WTC11 (cell line): ENCODE data around the gene WNT9B. TPM values are rescaled to one million over a fixed set of nuclear protein-coding genes. Genes with fewer than 3 reads are reported as not detected.

Source experiments
- ATAC-seq: fragments of 200-7000 bp; cut with Tn5 transposase; 2 replicates; pipeline ENCODE4 v1.10.0; 2021; ENCODE audit warnings: mild to moderate bottlenecking, moderate library complexity
- CTCF ChIA-PET: fragments of 300-600 bp; sonication (Branson Sonifier 250); formaldehyde crosslinking; loops from one replicate; lab custom pipeline; 2021; ENCODE audit warnings: antibody characterized with exemption; lab: Charles Lee
- POLR2A ChIA-PET: fragments of 350-600 bp; sonication (Branson Sonifier 250); formaldehyde crosslinking; loops from one replicate; lab custom pipeline; 2021; ENCODE audit warnings: antibody characterized with exemption; lab: Charles Lee
- DNase-seq: peaks from one replicate; pipeline ENCODE4 v3.0.0; 2021; ENCODE audit warnings: low spot score
- H3K27ac Mint-ChIP-seq: 2 replicates; pipeline ENCODE4 v1.8.0; 2021; ENCODE audit warnings: mixed read lengths
- H3K27me3 Mint-ChIP-seq: 2 replicates; pipeline ENCODE4 v1.8.0; 2021; ENCODE audit warnings: low read depth, mild to moderate bottlenecking, moderate library complexity, mixed read lengths
- H3K36me3 Mint-ChIP-seq: 2 replicates; pipeline ENCODE4 v1.8.0; 2021; ENCODE audit warnings: mixed read lengths
- H3K4me1 Mint-ChIP-seq: 2 replicates; pipeline ENCODE4 v1.8.0; 2022; ENCODE audit warnings: mixed read lengths
- H3K4me3 Mint-ChIP-seq: 2 replicates; pipeline ENCODE4 v1.8.0; 2021; ENCODE audit warnings: mild to moderate bottlenecking, moderate library complexity, mixed read lengths
- H3K9me3 Mint-ChIP-seq: 2 replicates; pipeline ENCODE4 v1.8.0; 2021; ENCODE audit warnings: mixed read lengths
- CREB1 ChIP-seq: sonication (generic); formaldehyde crosslinking; IDR thresholded peaks from 2 replicates; pipeline ENCODE4 v1.8.0; 2023; ENCODE audit warnings: mild to moderate bottlenecking, missing genetic modification reagents
- ELF4 ChIP-seq: sonication (generic); formaldehyde crosslinking; IDR thresholded peaks from 2 replicates; pipeline ENCODE4 v1.8.1; 2022; ENCODE audit warnings: low read depth, mild to moderate bottlenecking, moderate library complexity, missing genetic modification reagents
- FOXK1 ChIP-seq: sonication (generic); formaldehyde crosslinking; IDR thresholded peaks from 2 replicates; pipeline ENCODE4 v1.8.0; 2022; ENCODE audit warnings: mild to moderate bottlenecking, moderate library complexity, missing genetic modification reagents
- GABPB1 ChIP-seq: sonication (generic); formaldehyde crosslinking; IDR thresholded peaks from 2 replicates; pipeline ENCODE4 v1.8.1; 2023; ENCODE audit warnings: mild to moderate bottlenecking, missing genetic modification reagents
- GTF2I ChIP-seq: fragments of 250-450 bp; sonication (Bioruptor Pico); conservative IDR thresholded peaks from 2 replicates; pipeline ENCODE4 v1.4.0; 2021; ENCODE audit warnings: mild to moderate bottlenecking
- MAX ChIP-seq: sonication (generic); formaldehyde crosslinking; IDR thresholded peaks from 2 replicates; pipeline ENCODE4 v1.8.0; 2022; ENCODE audit warnings: mild to moderate bottlenecking, missing genetic modification reagents
- MXD4 ChIP-seq: fragments of 250-450 bp; sonication (Bioruptor Pico); IDR thresholded peaks from 2 replicates; pipeline ENCODE4 v1.8.0; 2021; ENCODE audit warnings: mild to moderate bottlenecking, moderate library complexity, borderline replicate concordance
- MYBL2 ChIP-seq: sonication (generic); formaldehyde crosslinking; IDR thresholded peaks from 2 replicates; pipeline ENCODE4 v1.8.1; 2023; ENCODE audit warnings: mild to moderate bottlenecking, moderate library complexity, missing genetic modification reagents
- NFYB ChIP-seq: sonication (generic); formaldehyde crosslinking; conservative IDR thresholded peaks from 2 replicates; pipeline ENCODE4 v1.8.0; 2022; ENCODE audit warnings: low read depth, missing genetic modification reagents
- PRDM15 ChIP-seq: sonication (generic); formaldehyde crosslinking; IDR thresholded peaks from 2 replicates; pipeline ENCODE4 v1.8.0; 2022; ENCODE audit warnings: missing genetic modification reagents
- TEAD4 ChIP-seq: sonication (generic); formaldehyde crosslinking; IDR thresholded peaks from 2 replicates; pipeline ENCODE4 v1.8.0; 2022; ENCODE audit warnings: mild to moderate bottlenecking, missing genetic modification reagents
- TP53 ChIP-seq: sonication (generic); formaldehyde crosslinking; IDR thresholded peaks from 2 replicates; pipeline ENCODE4 v1.8.1; 2023; ENCODE audit warnings: mild to moderate bottlenecking, missing genetic modification reagents
- ZNF396 ChIP-seq: fragments of 250-450 bp; sonication (Bioruptor Pico); IDR thresholded peaks from 2 replicates; pipeline ENCODE4 v1.8.0; 2021; ENCODE audit warnings: mild to moderate bottlenecking, moderate library complexity, borderline replicate concordance
- ZNF425 ChIP-seq: fragments of 250-450 bp; sonication (Bioruptor Pico); conservative IDR thresholded peaks from 2 replicates; pipeline ENCODE4 v1.9.0; 2021; ENCODE audit warnings: mild to moderate bottlenecking
- total RNA-seq: library from RNA; stranded (reverse); gene quantifications from 3 replicates; pipeline ENCODE4 v1.2.3, GENCODE V29; 2021
- TF ChIP-seq, protein P1 (sequence below): sonication (generic); formaldehyde crosslinking; IDR thresholded peaks from 2 replicates; pipeline ENCODE4 v1.8.0; 2023; ENCODE audit warnings: mild to moderate bottlenecking, missing genetic modification reagents
- TF ChIP-seq, protein P2 (sequence below): sonication (generic); formaldehyde crosslinking; IDR thresholded peaks from 2 replicates; pipeline ENCODE4 v1.8.0; 2023; ENCODE audit warnings: missing genetic modification reagents, mild to moderate bottlenecking, borderline replicate concordance

The WNT9B gene
- total RNA-seq, 1 experiment from 2014 or later, result 0.87 TPM

GRCh38 chr17:46809110-46809571 lies 42.2 kb upstream of the WNT9B start:
- Mint-ChIP-seq H3K9me3 (peaks cover 7% of the 10 kb centered on the region), H3K27ac (no peak overlapping the region), H3K4me3 (no peak overlapping the region), H3K4me1 (peaks cover 50% of the 10 kb centered on the region), H3K36me3 (peaks cover 11% of the 10 kb centered on the region), H3K27me3 (no peaks in the 10 kb centered on the region; the same call in 1 of the 2 replicates)
- POLR2A ChIA-PET, result no interaction called here
- ATAC-seq (peak; percentile 88), DNase-seq (peak; percentile 55)
- TF ChIP-seq ZNF425 (CRISPR knock-in tag) (no peak), GTF2I (CRISPR knock-in tag) (peak; percentile 83), NFYB (CRISPR knock-in tag) (peak; percentile 51)
- CTCF ChIA-PET, result interaction anchor here (0.5 to 1.8 kb wide), 4 partner anchors 12 to 192 kb away, joined by 4 to 10 read pairs (median 6); no protein-coding TSS in a partner anchor

DNA sequence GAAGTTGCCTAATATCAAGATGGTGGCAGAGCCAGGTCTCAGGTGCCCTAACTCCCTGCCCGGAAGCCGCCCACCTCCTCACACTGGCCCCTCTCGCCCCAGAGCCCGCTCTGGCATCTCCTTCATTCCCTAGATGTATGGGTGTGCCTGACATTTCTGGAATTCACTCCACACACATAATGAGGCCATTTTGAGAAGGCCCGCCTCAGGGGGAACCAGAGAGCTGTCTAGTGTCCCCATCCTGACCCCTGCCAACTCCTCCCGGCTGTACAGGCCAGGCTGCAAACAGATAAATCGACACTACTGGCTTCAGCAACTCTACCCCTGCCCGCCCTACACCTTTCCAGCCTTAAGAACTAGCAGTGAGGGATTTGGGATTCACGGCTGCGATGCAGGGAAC lies 40.5 kb upstream of the WNT9B start:
- ChIA-PET CTCF (no interaction called here), POLR2A (no interaction called here)
- ATAC-seq, result no peak
- Mint-ChIP-seq H3K27me3 (peaks cover 5% of the 10 kb centered on the region), H3K36me3 (peaks cover 1% of the 10 kb centered on the region), H3K9me3 (no peaks in the 10 kb centered on the region), H3K4me1 (peaks cover 67% of the 10 kb centered on the region), H3K4me3 (no peak overlapping the region), H3K27ac (no peak overlapping the region)
- DNase-seq, result no peak
- TF ChIP-seq ZNF396 (CRISPR knock-in tag) (no peak), PRDM15 (CRISPR knock-in tag) (no peak)

DNA sequence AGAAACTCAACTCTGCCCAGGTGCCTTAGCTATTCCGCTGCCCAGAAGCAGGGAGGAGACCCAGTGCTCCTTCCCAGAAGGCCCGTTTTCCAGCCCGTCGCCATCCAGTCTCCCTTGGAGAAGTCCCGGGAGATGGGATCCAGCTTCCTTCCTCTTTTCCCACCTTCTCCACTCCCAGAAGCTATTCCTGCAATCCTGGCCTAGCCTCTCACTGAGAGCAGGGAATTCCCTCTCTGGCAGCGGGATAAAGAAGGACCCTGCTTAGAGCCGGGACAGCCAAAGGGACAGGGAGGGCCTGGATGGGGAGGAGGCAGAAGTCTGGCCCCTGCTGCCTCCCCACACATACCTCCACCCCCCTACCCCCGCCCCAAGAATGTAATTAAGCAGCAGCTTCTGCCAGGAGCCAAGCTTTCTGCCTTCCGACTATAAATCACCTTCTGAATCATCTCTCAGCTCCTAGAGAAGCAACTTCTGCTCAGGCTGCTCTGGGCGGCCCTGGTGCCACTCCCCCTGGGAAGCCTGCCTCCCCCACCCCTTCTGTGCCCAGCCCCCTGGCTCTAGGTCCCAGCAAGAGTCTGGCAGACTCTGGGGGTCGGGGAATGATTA lies 39.3 kb upstream of the WNT9B start:
- Mint-ChIP-seq H3K27ac (no peak overlapping the region), H3K4me1 (peaks cover 79% of the 10 kb centered on the region), H3K27me3 (peaks cover 18% of the 10 kb centered on the region), H3K4me3 (no peak overlapping the region), H3K9me3 (no peaks in the 10 kb centered on the region), H3K36me3 (no peaks in the 10 kb centered on the region)
- ChIA-PET POLR2A (interaction anchor here (0.6 kb wide), 1 partner anchor 9 kb away, joined by 4 read pairs; no protein-coding TSS in a partner anchor), CTCF (interaction anchor here (1.0 to 1.9 kb wide), 3 partner anchors 9 to 130 kb away, joined by 3 to 6 read pairs (median 5); no protein-coding TSS in a partner anchor)
- ATAC-seq (no peak), DNase-seq (no peak)
- TF ChIP-seq MYBL2 (CRISPR knock-in tag) (no peak), MXD4 (CRISPR knock-in tag) (no peak), ELF4 (no peak), TEAD4 (no peak), CREB1 (CRISPR knock-in tag) (no peak), GABPB1 (CRISPR knock-in tag) (no peak), FOXK1 (CRISPR knock-in tag) (no peak), MAX (CRISPR knock-in tag) (no peak), TP53 (no peak), ZNF396 (CRISPR knock-in tag) (no peak)
- TF ChIP-seq, protein P1, sequence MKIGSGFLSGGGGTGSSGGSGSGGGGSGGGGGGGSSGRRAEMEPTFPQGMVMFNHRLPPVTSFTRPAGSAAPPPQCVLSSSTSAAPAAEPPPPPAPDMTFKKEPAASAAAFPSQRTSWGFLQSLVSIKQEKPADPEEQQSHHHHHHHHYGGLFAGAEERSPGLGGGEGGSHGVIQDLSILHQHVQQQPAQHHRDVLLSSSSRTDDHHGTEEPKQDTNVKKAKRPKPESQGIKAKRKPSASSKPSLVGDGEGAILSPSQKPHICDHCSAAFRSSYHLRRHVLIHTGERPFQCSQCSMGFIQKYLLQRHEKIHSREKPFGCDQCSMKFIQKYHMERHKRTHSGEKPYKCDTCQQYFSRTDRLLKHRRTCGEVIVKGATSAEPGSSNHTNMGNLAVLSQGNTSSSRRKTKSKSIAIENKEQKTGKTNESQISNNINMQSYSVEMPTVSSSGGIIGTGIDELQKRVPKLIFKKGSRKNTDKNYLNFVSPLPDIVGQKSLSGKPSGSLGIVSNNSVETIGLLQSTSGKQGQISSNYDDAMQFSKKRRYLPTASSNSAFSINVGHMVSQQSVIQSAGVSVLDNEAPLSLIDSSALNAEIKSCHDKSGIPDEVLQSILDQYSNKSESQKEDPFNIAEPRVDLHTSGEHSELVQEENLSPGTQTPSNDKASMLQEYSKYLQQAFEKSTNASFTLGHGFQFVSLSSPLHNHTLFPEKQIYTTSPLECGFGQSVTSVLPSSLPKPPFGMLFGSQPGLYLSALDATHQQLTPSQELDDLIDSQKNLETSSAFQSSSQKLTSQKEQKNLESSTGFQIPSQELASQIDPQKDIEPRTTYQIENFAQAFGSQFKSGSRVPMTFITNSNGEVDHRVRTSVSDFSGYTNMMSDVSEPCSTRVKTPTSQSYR (CRISPR knock-in tag), result no peak
- TF ChIP-seq, protein P2, sequence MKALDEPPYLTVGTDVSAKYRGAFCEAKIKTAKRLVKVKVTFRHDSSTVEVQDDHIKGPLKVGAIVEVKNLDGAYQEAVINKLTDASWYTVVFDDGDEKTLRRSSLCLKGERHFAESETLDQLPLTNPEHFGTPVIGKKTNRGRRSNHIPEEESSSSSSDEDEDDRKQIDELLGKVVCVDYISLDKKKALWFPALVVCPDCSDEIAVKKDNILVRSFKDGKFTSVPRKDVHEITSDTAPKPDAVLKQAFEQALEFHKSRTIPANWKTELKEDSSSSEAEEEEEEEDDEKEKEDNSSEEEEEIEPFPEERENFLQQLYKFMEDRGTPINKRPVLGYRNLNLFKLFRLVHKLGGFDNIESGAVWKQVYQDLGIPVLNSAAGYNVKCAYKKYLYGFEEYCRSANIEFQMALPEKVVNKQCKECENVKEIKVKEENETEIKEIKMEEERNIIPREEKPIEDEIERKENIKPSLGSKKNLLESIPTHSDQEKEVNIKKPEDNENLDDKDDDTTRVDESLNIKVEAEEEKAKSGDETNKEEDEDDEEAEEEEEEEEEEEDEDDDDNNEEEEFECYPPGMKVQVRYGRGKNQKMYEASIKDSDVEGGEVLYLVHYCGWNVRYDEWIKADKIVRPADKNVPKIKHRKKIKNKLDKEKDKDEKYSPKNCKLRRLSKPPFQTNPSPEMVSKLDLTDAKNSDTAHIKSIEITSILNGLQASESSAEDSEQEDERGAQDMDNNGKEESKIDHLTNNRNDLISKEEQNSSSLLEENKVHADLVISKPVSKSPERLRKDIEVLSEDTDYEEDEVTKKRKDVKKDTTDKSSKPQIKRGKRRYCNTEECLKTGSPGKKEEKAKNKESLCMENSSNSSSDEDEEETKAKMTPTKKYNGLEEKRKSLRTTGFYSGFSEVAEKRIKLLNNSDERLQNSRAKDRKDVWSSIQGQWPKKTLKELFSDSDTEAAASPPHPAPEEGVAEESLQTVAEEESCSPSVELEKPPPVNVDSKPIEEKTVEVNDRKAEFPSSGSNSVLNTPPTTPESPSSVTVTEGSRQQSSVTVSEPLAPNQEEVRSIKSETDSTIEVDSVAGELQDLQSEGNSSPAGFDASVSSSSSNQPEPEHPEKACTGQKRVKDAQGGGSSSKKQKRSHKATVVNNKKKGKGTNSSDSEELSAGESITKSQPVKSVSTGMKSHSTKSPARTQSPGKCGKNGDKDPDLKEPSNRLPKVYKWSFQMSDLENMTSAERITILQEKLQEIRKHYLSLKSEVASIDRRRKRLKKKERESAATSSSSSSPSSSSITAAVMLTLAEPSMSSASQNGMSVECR (CRISPR knock-in tag), result no peak
